Coronary artery (tissue), 2 donors: ENCODE results near the gene SCN4A.

Experiments
- DNase-seq: peaks from one replicate; pipeline ENCODE4 v3.0.0-alpha.2; 2017; ENCODE audit warnings: low spot score
- H3K27ac ChIP-seq, 2 donors: fragments of 200-600 bp; sonication (generic); one replicate each; pipeline ENCODE4 v1.5.1; 2016 to 2019
- H3K4me3 ChIP-seq: fragments of 200-600 bp; sonication (generic); 2 replicates; pipeline ENCODE4 v1.5.1; 2016; ENCODE audit warnings: mild to moderate bottlenecking, moderate library complexity
- TF ChIP-seq, protein P1 (sequence below): fragments of 200-600 bp; sonication (generic); IDR thresholded peaks from one replicate; pipeline ENCODE4 v1.5.1; 2019; ENCODE audit warnings: antibody characterized with exemption

Gene SCN4A

GRCh38 chr17:63944736-63945499, 27.8 kb downstream of the SCN4A start:
- TF ChIP-seq, protein P1, sequence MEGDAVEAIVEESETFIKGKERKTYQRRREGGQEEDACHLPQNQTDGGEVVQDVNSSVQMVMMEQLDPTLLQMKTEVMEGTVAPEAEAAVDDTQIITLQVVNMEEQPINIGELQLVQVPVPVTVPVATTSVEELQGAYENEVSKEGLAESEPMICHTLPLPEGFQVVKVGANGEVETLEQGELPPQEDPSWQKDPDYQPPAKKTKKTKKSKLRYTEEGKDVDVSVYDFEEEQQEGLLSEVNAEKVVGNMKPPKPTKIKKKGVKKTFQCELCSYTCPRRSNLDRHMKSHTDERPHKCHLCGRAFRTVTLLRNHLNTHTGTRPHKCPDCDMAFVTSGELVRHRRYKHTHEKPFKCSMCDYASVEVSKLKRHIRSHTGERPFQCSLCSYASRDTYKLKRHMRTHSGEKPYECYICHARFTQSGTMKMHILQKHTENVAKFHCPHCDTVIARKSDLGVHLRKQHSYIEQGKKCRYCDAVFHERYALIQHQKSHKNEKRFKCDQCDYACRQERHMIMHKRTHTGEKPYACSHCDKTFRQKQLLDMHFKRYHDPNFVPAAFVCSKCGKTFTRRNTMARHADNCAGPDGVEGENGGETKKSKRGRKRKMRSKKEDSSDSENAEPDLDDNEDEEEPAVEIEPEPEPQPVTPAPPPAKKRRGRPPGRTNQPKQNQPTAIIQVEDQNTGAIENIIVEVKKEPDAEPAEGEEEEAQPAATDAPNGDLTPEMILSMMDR: no peak
- DNase-seq: no peak
- Histone ChIP-seq H3K4me3 (no peak overlapping the region), H3K27ac (no peak overlapping the region)

DNA sequence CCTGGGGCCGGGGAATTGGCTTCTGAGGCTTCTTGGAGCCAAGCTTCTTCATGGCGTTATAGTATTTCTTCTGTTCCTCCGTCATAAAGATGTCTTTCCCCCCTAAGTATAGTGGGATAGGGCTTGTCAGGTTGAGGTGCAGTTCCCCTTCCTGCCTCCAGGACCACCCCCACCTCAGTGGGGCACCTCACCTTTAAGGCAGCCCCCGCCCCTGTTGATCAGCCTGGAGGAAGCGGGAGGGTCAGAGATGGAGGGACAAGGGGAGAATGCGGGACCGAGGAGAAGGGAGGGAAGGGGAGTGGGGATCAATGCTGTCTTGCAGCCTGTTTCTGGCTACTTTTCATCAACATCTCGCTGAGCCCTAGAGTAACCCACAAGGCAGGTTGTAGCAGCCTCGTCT, 29.0 kb downstream of the SCN4A start:
- TF ChIP-seq, protein P1: no peak
- Histone ChIP-seq H3K27ac (no peak overlapping the region), H3K4me3 (no peak overlapping the region)
- DNase-seq: no peak

DNA sequence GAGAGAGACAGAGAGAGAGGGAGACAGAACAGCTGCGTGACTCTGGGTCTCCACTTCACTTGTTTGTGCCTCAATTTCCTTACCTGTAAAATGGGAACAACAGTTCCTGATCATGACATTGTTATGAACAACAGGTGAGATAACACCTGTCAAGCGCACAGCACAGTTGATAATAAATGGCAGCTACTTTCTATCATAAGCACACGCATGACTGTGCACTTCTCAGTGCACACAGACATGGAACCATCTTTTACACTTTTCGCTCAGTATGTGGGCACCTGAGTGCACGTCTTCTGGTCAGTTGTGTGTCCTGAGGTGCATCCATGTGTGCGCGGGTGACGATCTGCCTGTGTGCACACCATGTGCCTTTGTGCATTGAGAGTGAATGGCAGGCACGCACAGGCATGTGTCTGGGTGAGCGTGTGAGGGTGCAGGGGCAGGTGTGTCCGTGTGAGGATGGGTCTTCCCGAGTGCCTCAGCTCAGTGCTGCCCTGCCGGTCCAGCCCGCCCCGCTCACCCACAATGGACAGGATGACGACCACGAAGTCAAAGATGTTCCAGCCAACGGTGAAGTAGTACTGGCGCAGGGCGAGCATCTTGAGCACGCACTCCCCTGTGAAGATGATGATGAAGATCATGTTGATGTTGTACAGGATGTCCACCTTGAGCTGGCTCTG, 30.3 kb downstream of the SCN4A start:
- no peak overlapping the region for H3K4me3 ChIP-seq
- no peak for DNase-seq
- TF ChIP-seq, protein P1: no peak
- H3K27ac ChIP-seq: no peak overlapping the region

DNA sequence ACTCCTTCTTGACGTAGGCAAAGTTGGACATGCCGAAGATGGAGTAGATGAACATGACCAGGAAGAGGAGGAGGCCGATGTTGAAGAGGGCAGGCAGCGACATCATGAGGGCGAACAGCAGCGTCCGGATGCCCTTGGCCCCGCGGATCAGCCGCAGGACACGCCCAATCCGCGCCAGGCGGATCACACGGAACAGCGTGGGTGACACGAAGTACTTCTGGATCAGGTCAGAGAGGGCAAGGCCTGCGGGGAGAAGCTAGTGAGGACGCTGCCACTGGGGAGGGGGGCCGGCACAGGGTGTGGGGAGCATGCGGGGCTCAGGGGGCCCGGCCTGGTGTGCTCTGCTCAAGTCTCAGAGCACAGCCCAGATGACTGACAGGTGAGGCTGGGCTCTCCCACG, 31.0 kb downstream of the SCN4A start:
- no peak for DNase-seq
- TF ChIP-seq, protein P1: no peak
- H3K4me3 ChIP-seq: no peak overlapping the region
- H3K27ac ChIP-seq: no peak overlapping the region

DNA sequence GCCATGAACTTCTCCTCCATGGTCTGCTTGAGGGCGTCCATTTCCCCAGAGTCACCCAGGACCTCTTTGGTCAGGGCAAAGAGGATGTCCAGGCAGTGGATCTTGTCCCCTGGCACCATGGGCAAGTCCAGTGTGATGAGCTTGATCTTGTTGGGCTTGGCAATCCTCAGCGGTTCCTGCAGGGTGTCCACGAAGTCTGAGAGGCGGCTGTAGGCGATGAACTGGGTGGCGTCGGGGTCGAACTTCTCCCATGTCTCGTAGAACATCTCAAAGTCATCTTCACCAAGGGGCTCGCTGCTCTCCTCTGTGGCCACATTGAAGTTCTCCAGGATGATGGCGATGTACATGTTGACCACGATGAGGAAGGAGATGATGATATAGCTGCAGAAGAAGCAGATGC, 31.6 kb downstream of the SCN4A start:
- no peak for DNase-seq
- TF ChIP-seq, protein P1: no peak
- Histone ChIP-seq H3K4me3 (no peak overlapping the region), H3K27ac (no peak overlapping the region)

GRCh38 chr17:63940584-63940983, 32.1 kb downstream of the SCN4A start:
- H3K27ac ChIP-seq: no peak overlapping the region
- no peak overlapping the region for H3K4me3 ChIP-seq
- no peak for DNase-seq
- TF ChIP-seq, protein P1: no peak

- Histone ChIP-seq H3K4me3 (no peak overlapping the region), H3K27ac (no peak overlapping the region)
- no peak for DNase-seq
- TF ChIP-seq, protein P1: no peak
Observed at GRCh38 chr17:63939884-63940283, 32.8 kb downstream of the SCN4A start.
